WERI-Rb-1 (cell line): Measurements from ENCODE around the gene FARS2.

Source experiments
- DNase-seq: peaks from one replicate; pipeline ENCODE4 v3.0.0-alpha.2; 2020
- H3K27ac ChIP-seq: fragments of 250-450 bp; sonication (Bioruptor Pico); 2 replicates; pipeline ENCODE4 v1.5.1; 2020; ENCODE audit warnings: mild to moderate bottlenecking, moderate library complexity
- H3K27me3 ChIP-seq: fragments of 250-450 bp; sonication (Bioruptor Pico); 2 replicates; pipeline ENCODE4 v1.5.1; 2021; ENCODE audit warnings: mild to moderate bottlenecking, low read depth, moderate library complexity; ENCODE audit not compliant: insufficient read depth, severe bottlenecking
- H3K36me3 ChIP-seq: fragments of 250-450 bp; sonication (Bioruptor Pico); 2 replicates; pipeline ENCODE4 v1.5.1; 2020; ENCODE audit warnings: mild to moderate bottlenecking, moderate library complexity
- H3K4me3 ChIP-seq: 2 replicates; pipeline ENCODE4 v1.5.1; 2011; ENCODE audit warnings: low read depth, mild to moderate bottlenecking, control low read depth, low read length
- H3K9me3 ChIP-seq: fragments of 250-450 bp; sonication (Bioruptor Pico); 2 replicates; pipeline ENCODE4 v1.5.1; 2021; ENCODE audit warnings: mild to moderate bottlenecking, moderate library complexity; ENCODE audit not compliant: severe bottlenecking
- TF ChIP-seq, protein P1 (sequence below): IDR thresholded peaks from 2 replicates; pipeline ENCODE4 v1.5.1; 2011; ENCODE audit warnings: low read depth, mild to moderate bottlenecking, control low read depth, inconsistent platforms, low read length

FARS2 gene

DNA sequence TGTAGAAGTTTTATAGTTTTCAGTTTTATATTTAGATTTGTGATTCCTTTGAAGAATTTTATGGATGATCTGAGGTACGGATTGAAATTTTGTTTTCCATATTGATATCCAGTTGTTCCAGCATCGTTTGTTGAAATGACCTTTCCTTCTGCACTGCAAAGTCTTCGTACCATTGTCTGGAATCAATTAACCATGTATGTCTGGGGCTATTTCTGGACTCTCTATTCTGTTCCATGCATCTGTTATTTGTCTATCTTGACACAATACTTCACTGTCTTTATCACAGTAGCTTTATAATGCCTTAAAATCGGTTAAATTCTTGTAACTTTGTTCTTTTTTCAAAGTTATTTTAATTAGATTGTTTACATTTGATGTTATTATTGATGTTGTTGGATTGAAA lies 154.9 kb downstream of the FARS2 start:
- H3K9me3 ChIP-seq, result no peaks in the 10 kb centered on the region
- TF ChIP-seq, protein P1, sequence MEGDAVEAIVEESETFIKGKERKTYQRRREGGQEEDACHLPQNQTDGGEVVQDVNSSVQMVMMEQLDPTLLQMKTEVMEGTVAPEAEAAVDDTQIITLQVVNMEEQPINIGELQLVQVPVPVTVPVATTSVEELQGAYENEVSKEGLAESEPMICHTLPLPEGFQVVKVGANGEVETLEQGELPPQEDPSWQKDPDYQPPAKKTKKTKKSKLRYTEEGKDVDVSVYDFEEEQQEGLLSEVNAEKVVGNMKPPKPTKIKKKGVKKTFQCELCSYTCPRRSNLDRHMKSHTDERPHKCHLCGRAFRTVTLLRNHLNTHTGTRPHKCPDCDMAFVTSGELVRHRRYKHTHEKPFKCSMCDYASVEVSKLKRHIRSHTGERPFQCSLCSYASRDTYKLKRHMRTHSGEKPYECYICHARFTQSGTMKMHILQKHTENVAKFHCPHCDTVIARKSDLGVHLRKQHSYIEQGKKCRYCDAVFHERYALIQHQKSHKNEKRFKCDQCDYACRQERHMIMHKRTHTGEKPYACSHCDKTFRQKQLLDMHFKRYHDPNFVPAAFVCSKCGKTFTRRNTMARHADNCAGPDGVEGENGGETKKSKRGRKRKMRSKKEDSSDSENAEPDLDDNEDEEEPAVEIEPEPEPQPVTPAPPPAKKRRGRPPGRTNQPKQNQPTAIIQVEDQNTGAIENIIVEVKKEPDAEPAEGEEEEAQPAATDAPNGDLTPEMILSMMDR, result no peak
- no peak overlapping the region for H3K4me3 ChIP-seq
- DNase-seq, result no peak
- no peak overlapping the region for H3K27ac ChIP-seq
- H3K27me3 ChIP-seq, result no peaks in the 10 kb centered on the region
- no peaks in the 10 kb centered on the region for H3K36me3 ChIP-seq

DNA sequence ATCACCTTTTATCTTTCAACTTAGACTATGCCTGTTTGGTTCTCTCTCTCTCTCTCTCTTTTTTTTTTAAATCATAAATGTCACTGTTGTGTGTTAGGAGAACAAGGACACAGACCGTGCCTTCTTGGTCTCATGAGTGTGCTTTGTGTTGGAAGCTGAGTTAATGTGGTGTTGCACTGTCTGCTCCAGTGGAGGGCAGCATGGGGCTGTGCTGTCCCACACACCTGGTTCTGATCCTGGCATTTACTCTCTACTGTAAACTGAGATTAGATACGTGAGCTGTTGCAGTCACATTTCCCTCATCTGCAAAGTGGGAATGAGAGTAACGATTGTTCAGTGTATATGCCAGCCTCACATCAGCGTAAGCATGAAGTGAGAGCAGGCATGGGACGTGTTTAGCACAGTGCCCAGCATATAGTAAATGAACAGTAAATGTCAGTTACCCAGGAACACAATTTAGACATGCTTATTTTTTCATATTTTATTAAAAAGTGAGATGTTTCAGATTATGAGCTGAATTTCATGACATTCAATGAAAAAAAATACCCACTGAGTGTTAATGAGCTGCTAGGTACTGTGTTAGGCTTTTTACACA lies 161.1 kb downstream of the FARS2 start:
- H3K36me3 ChIP-seq, result no peaks in the 10 kb centered on the region
- no peaks in the 10 kb centered on the region for H3K27me3 ChIP-seq
- DNase-seq, result peak; percentile 82
- H3K9me3 ChIP-seq, result no peaks in the 10 kb centered on the region
- no peak overlapping the region for H3K27ac ChIP-seq
- H3K4me3 ChIP-seq, result no peak overlapping the region
- TF ChIP-seq, protein P1, result peak; percentile 99

DNA sequence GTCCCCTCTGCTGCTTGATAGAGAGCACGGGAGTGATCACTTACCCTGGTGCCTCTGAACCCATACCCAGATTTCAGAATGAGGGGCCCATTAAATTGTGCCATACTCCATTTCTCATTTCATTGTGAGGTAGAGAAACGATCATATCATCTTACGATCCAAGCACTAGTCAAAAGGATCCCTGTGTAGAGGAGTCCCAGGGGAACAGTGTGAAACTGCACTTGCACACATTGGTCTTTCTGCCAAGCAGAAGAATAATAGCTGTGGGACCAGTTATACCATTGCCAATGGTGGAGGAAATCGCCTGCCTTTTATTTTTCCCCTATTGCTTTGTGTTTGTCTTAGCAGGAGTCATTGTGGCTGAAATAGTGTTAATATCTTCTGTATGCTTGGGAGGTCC lies 161.9 kb downstream of the FARS2 start:
- Histone ChIP-seq H3K4me3 (no peak overlapping the region), H3K36me3 (no peaks in the 10 kb centered on the region), H3K27ac (no peak overlapping the region), H3K27me3 (no peaks in the 10 kb centered on the region), H3K9me3 (no peaks in the 10 kb centered on the region)
- no peak for DNase-seq
- TF ChIP-seq, protein P1, result no peak

DNA sequence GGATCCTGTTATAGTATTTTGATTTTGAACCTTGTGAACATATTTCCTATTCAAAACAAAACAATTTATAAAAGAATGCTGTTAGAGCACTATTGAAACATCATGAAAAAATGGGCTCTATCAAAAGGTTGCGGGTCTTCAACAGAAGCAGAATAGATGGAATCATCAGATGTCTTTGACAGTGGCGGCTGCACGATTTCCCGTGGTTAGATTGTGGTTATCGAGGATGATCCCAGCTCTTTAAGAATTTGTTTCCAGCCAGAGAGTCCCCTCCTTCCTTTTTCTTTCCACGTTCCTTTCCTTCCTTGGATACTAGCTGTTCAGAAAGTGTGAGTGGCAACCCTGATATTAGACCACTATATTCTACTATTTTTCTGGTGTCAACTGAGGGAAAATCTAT lies 163.4 kb downstream of the FARS2 start:
- TF ChIP-seq, protein P1, result no peak
- Histone ChIP-seq H3K27me3 (no peaks in the 10 kb centered on the region), H3K9me3 (no peaks in the 10 kb centered on the region), H3K27ac (no peak overlapping the region), H3K4me3 (no peak overlapping the region), H3K36me3 (no peaks in the 10 kb centered on the region)
- DNase-seq, result no peak

DNA sequence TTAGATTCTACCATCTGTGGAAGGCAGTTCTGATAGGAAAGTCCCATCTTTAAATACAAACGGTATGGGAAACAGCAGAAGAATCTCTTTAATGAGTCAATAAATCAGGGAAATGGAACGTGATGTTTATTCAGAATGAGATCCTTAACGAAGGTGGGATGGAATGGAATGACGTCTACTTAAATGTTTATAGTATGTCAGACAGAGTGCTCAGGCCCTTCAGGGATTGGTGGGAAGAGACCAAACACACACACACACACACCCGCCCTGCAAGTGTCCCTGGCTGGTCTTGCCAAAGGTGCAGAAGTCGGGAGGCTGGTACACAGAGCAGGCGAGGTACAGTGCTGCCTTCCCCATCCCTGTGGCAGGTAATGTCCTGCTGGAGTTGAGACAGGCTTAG lies 164.0 kb downstream of the FARS2 start:
- H3K36me3 ChIP-seq, result no peaks in the 10 kb centered on the region
- TF ChIP-seq, protein P1, result no peak
- no peaks in the 10 kb centered on the region for H3K27me3 ChIP-seq
- no peak overlapping the region for H3K4me3 ChIP-seq
- H3K9me3 ChIP-seq, result no peaks in the 10 kb centered on the region
- DNase-seq, result no peak
- H3K27ac ChIP-seq, result no peak overlapping the region

DNA sequence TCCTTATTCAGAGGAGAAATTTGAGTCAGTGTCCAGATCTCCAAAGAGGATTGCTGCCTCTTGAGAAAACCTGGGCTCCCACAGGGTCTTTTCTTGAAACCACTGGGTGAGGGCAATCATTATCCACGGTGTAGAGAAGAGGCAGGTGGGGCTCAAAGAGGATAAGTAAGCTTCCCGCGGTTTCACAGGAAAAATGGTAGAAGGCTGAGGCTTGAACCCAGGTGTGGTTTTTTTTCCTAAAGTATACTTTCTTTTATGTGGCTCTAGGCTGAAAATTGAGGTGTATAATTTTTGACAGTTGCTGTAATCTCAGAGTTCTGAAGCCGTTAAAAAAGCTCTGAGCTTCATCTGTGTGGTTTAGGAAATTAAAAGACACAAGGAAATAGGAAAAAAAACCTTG lies 164.5 kb downstream of the FARS2 start:
- Histone ChIP-seq H3K4me3 (no peak overlapping the region), H3K27me3 (no peaks in the 10 kb centered on the region), H3K9me3 (no peaks in the 10 kb centered on the region), H3K36me3 (no peaks in the 10 kb centered on the region; the same call in 1 of the 2 replicates), H3K27ac (no peak overlapping the region)
- TF ChIP-seq, protein P1, result no peak
- no peak for DNase-seq
